ACHN (cell line): ENCODE results near the gene SNRPA1.
"Not testable (repeated sequence)": the region's sequence is repeated elsewhere in the genome, so short reads cannot be mapped to it uniquely, and the experiment has no call there.

ENCODE experiments used
- DNase-seq: peaks from one replicate; pipeline ENCODE4 v3.0.0-alpha.2; 2015
- in situ Hi-C: cut with HindIII; loops from 2 replicates; pipeline ENCODE4 v1.10.0; 2017; ENCODE audit warnings: low sequenced_read_pairs, low pct_ligation_motif_present, low pct_unique_long_range_greater_than_20kb

SNRPA1 gene

GRCh38 chr15:101306341-101307047 is 11.4 kb upstream of the SNRPA1 start:
- in situ Hi-C loops: no loop called here
- DNase-seq: no peak

- DNase-seq: no peak
- in situ Hi-C loops: no loop called here
Measured at GRCh38 chr15:101305820-101306255, 10.8 kb upstream of the SNRPA1 start.

GRCh38 chr15:101303408-101303807 is 8.4 kb upstream of the SNRPA1 start:
- DNase-seq: no peak
- in situ Hi-C loops: no loop called here

- DNase-seq: no peak
- in situ Hi-C loops: no loop called here
Measured at GRCh38 chr15:101296418-101297405, 1.7 kb upstream of the SNRPA1 start.

- DNase-seq: no peak
- in situ Hi-C loops: no loop called here
Measured at GRCh38 chr15:101295607-101296161, 636 bp upstream of the SNRPA1 start.

- in situ Hi-C loops: no loop called here
- DNase-seq: no peak
Measured at GRCh38 chr15:101293122-101293521, 1.9 kb downstream of the SNRPA1 start.

GRCh38 chr15:101288905-101289513 is 6.0 kb downstream of the SNRPA1 start:
- in situ Hi-C loops: no loop called here
- peak; percentile 63 for DNase-seq

GRCh38 chr15:101287342-101287741 is 7.7 kb downstream of the SNRPA1 start:
- DNase-seq, in situ Hi-C loops: not testable (repeated sequence)

- in situ Hi-C loops: no loop called here
- DNase-seq: no peak
Measured at GRCh38 chr15:101286471-101287114, 8.5 kb downstream of the SNRPA1 start.

- in situ Hi-C loops: no loop called here
Measured at GRCh38 chr15:101283931-101284330, 11.1 kb downstream of the SNRPA1 start.

GRCh38 chr15:101280007-101280406 is 15.0 kb downstream of the SNRPA1 start:
- no peak for DNase-seq
- in situ Hi-C loops: no loop called here

More at GRCh38 chr15:101283931-101284330, 11.1 kb downstream of the SNRPA1 start:
- DNase-seq: no peak

- in situ Hi-C loops: no loop called here
- no peak for DNase-seq
Measured at GRCh38 chr15:101277943-101278564, 17.0 kb downstream of the SNRPA1 start.

- in situ Hi-C loops: no loop called here
- DNase-seq: peak; percentile 86
Measured at GRCh38 chr15:101277038-101277822, 17.8 kb downstream of the SNRPA1 start, which contains the start of gene SELENOS. TSS of gene SELENOS (minus strand) at chr15:101277485. CDS start at chr15:101277417, 68 bp downstream.

GRCh38 chr15:101276501-101277037 is 18.5 kb downstream of the SNRPA1 start:
- DNase-seq: peak; percentile 42
- in situ Hi-C loops: no loop called here

GRCh38 chr15:101275018-101275417 is 20.0 kb downstream of the SNRPA1 start:
- in situ Hi-C loops: no loop called here
- DNase-seq: no peak

- DNase-seq: no peak
- in situ Hi-C loops: no loop called here
Measured at GRCh38 chr15:101273534-101273933, 21.5 kb downstream of the SNRPA1 start.

- in situ Hi-C loops: no loop called here
- DNase-seq: no peak
Measured at GRCh38 chr15:101272584-101272983, 22.5 kb downstream of the SNRPA1 start.
